Mucosa of gallbladder (tissue), 1 donor: Measurements from ENCODE around the gene DLGAP4. TPM values are rescaled to one million over a fixed set of nuclear protein-coding genes. Genes with fewer than 3 reads are reported as not detected.
"Not testable (repeated sequence)": the region's sequence is repeated elsewhere in the genome, so short reads cannot be mapped to it uniquely, and the experiment has no call there.

Experiments
- DNase-seq: peaks from one replicate; pipeline ENCODE4 v3.0.0-alpha.2; 2020; ENCODE audit warnings: low spot score
- total RNA-seq: library from RNA; stranded (reverse); gene quantifications from one replicate; pipeline ENCODE4 v1.2.1, GENCODE V29; 2021
- donor health status: DM: no; HTN: no; CAD: no.

Gene DLGAP4
- total RNA-seq, 1 donor from 2014 or later = 78.4 TPM

DNA sequence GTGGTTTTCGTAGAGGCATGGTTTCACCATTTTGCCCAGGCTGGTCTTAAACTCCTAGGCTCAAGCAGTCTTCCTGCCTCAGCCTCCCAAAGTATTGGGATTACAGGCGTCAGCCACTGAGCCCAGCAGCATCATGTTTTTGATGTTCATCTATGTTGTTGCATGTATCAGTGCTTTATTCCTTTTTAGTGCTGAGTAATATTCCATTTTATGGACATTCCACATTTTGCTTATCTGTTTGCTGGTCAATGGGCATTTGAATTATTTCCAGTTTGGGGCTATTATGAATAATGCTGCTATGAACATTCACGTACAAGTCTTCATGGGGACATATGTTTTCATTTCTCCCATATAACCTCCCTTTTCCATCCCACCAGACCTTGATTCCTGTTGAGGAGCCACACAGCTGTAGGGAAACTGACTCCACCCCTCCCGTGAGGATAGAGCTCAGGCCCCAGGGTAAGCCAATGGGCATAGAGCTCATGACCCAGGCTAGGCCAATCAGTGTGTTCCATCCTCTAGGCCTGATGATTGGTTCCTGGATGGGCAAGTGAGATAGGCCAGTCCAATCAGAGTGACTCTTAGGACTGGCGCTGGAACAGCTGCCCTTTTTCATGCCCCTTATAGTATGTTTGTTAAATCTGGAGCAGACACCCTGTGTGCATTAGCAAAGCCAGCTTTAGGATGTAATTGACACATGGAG lies 49.5 kb downstream of the DLGAP4 start:
- no peak for DNase-seq

DNA sequence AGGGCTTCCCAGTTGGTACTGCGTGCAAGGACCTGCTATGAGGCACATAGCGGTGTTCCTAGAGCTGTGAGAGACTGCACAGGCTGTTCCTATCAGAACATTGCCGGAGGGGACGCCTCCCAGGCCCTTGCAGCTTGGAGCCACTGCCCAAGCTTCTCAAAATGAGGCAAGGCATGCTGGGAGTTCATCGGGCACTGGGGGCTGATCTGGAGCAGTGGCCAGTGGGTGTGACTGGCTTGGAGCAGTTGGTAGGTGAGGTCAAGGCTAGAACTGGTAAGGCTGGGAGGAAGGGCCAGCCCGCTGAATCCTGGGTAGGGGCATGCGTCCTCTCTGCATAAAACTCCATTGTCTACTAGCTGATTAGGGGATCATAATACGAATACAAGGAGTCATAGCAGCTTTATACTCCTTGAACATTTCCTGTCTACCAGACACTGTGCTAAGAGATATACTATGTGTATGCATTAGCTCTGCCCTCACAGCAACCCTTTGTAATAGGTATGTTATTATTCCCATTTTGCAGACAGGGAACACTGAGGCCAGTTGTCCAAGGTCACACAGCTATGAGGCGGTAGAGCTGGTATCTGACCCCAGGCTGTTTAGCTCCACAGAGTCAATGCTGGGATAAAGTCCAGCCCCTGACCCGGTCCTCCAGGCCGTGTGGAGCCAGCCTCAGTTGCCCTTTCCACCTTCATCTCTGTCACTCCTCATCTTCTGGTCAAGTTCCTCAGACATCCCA lies 53.7 kb downstream of the DLGAP4 start:
- no peak for DNase-seq

DNA sequence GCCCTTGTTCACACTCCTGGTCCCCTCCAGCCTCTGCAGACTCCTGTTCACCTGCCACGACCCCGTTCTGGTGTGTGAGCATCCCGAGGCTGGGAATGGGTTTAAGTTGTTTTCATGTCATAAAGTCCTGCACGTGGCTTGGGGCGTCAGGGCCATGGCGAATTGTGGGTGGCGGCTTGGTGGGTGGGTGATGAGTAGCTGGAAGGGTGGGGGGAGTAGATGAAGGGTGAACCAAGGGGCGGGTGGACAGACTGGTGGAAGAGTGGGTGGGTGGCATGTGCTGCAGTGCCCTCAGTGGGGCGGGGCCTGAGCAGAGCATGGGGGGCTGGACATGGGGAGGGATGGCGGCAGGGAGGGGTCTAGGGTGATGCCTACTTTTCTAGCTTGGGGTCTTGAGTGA lies 54.3 kb downstream of the DLGAP4 start:
- no peak for DNase-seq

DNA sequence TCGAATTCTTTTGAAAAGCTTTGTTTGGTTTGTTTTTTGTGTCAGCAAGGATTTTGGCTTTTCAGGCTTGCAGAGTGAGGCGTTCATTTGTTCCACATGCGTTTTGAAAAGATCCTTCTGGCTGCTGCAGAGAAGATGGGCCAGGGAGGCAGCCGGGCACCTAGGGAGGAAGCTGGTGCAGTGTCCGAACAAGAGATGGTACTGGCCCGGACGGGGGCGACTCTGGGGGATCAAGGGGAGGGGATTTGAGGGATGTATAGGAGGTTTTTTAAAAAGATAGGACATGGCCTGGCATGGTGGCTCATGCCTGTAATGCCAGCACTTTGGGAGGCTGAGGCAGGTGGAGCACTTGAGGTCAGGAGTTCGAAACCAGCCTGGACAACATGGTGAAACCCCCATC lies 55.3 kb downstream of the DLGAP4 start:
- no peak for DNase-seq

DNA sequence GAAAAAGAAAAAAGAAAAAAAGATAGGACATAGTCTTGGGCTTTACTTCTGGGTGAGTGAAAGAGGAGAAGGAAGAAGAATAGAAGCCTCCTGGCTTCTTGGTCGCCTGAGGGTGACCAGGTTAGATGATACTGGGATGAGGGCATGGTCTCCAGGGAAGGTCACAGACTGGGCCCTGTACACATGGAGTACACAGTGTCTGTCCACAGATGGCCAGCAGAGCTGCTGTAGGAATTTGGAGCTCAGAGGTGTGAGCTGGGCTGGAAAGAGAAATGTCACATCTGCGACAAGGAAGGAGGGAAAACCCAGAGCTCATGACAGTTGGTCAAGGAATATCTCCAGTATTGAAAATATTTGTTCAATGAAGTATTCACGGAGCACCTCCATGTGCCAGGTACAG lies 56.1 kb downstream of the DLGAP4 start:
- no peak for DNase-seq

DNA sequence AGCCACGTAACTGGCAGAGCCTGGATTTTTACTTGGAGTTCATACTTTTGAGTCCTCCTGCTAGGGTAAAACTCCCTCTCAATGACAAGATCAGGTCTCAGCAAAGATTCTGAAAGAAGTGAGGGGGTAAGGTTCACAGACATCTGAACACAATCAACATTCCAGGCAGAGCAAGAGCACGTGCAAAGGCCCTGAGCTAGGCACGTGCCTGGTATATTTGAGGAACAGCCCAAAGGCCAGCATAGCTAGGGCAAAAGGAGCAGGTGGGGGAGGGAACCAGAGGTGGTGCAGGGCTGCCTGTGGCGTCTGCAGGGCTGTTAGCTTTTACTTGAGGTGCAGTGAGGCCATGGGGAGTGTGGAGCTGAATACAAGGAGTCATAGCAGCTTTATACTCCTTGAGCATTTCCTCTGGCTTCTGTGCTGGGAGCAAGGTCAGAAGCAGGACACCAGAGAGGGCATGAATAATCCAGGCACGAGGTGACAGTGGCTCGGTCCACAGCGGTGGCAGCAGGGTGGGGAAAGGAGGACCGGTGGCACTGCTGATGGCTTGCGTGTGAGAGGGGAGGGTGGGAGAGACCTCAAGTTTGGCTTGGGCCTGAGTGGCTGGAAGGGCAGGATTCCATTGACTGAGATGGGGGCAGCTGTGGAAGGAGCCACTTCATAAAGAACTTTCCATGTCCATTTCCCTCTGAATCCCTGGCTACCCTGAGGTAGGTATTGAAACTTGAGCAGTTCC lies 57.0 kb downstream of the DLGAP4 start:
- DNase-seq = no peak

DNA sequence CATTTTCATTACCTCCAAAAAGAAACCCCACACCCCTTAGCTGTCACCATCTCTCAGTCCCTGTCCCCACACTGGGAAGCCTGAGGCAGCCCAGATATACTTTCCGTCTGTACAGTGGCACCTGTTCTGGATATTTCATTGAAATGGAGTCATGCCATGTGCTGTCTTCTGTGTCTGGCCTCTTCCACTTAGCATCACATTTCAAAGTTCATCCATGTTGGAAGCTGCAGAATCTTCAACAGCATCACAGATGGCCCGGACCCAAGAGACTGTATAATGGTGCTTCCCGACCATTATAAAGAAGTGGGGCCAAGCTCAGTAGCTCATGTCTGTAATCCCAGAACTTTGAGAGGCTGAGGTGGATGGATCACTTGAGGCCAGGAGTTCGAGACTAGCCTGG lies 58.4 kb downstream of the DLGAP4 start:
- DNase-seq = no peak

DNA sequence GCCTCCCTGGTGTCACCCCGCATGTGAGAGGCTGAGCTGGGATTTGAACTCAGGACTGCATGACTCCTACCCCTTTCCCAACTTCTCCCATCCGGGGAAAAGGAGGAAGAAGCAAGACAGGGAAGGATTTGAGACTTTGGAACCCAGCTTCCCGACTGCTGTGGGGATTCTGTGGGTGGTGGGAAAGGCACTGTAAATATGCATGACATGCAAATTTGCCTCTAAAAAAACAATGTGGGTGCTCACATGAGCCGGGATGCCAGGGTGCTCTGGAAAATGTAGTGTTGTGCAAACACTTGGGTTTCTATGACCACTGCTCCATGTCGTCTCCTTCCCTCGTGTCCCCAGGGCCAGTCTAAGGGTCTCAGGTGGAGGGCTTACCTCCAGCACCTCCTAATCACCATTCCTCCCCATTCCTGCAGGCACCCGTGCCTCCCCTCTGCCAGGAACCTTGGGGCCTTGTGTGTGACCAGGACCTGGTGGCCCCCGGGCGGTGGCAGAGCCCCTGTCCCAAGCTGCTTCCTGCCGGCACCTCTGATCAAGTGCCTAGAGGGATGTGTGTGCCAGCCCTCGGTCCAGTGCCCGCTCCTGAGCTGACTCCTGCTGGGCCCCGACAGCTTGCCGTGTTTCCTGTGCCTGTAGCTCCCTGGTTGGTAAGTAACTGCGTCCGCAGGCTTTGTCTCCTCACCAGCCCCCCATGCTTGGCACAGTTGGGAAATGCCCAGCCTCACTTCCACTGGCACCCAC lies 60.7 kb downstream of the DLGAP4 start:
- DNase-seq = no peak

DNA sequence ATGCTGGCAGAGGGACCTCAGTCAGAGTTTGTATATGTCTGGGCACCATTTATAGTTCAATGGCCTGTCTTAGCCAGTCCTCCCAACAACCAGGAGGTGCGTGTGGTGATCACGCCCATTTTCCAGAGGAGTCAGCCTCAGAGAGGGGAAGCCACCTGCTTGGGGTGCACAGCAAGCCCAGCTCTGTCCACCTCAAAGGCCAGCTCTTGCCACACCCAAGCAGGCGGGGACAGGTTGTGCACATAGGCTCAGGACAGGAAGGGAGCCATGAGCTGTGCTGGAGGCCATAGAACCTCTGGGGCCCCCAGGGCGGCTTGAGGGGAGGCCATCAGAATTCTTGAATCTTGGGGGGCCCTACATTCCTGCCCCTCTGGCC lies 61.2 kb downstream of the DLGAP4 start:
- no peak for DNase-seq

DNA sequence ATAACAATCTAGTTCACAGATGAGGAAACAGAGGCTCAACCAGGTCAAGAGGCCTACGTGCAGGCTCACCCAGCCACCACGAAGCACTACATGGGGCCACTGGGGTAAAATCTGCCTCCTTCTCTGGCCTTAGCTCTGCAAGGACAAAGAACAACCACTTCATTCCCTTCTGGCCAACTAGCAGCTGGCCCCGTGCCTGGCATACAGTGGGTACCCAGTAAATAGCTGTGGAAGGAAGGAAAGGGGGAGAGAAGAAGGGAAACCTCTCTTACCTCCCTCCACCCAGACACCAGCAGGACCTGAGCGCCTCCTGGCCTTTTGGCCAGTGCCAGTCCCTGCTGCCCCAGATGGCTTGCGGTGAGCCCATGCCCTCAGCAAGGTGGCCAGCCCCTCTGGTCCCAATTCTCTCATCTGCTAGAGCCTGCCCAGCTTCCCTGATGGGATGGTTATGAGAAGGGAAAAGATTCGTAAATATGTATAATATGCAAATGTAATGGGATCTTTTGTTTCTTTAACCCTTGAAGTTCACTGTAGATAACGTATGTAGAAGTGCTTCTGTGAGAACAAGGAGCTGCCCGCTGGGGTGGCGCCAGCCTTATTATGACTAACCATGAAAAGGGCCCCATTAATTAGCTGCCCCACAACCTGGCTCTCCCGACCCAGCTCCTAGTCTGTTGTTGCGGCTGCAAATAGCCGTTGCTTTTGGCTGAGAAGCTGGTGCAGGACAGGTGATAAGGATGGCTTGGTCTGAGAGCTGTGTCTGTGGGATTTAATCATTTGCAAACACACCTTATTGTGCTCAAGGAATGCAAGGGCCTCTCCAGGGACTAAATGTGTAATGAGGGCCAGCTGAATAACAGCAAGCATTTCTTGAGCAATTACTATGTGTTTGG lies 62.0 kb downstream of the DLGAP4 start:
- no peak for DNase-seq

DNA sequence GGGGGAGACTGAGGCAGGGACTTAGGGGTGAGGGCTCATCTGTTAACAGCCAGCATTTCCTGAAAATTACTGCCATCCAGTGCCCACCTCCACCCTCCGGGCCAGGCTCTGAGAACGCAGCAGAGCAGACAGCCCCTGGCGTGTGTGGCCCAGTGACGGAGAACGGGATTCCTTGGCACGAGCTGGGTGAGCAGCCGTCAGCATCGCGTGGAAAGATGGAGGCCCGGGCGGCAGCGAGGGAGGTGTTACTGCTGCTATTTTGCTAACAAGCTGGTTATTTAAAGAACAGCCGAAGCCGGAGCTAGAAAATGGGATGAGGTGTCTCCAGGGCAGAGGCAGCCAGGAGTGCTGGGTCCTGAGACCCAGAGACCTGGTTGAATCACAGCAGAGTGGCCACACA lies 62.7 kb downstream of the DLGAP4 start:
- DNase-seq = no peak

DNA sequence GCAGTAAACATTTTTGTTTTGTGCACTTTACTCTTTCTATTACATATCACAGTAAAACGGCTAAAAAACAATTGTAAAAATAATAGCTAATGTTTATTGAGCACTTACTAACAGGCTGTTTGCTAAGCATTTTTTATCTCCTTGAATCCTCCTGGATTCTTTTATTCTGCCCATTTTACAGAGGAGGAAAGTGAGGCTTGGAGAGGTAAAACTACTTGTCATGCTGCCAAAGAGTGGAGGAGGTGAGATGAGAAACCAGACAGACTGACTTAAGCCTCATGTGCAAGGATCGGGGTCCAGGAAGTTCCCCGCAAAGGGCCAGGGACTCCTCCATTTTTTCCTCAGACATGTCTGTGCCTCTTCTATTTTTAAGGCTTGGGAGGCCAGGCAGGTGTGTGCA lies 63.6 kb downstream of the DLGAP4 start:
- DNase-seq = no peak

DNA sequence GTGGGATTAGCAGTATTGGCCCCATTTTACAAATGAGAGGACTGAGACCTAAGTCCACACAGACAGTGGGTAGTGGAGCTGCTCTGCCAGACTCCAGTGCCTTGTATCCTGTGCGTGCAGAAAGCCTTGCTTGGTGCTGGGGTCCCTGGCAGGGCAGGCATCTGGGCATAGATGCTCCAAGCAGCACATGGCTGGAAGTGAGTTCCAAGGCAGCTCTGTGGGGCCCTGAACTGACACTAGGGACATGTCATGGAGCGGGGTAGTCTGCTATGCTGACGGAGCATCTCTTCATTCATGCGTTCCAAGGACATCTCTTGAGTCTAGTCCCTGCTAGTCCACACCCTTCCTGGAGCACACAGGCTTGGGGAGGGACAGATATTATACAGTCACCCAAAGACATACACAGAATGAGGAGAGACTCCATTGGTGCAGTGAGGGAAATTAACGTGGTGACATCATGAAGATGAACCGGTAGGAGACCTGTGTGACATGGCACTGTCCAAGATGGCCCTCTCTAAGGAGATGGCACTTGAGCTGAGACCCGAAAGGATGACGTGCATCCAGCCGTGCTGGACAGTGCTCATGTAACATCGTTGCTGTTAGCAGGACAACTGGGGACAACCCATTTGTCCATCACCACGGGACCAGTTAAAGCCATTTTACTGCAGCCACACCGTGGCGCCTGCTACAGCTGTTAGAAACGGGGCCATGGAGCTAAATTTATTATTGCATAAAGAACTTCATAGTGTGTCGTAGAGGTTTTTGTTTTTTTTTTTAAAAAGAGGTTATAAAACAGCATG lies 65.1 kb downstream of the DLGAP4 start:
- DNase-seq = no peak

DNA sequence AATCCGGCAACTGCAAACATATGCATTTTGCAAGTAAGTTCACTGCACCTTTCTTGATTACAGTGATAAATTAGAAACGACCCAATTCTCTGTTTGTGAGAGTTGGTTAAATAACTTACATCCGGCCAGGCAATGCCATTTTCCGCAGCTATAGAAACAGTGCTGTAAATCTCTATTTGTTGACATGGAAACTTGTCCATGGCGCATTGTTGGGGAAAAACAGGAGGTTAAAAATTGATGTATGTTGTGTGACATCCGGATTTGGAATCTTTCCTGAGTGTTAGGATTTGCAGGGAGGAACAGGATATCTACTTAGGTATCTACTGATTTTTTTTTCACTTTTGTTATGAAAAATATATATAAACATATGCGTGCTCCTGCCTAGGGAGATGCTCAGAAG lies 66.5 kb downstream of the DLGAP4 start:
- no peak for DNase-seq

DNA sequence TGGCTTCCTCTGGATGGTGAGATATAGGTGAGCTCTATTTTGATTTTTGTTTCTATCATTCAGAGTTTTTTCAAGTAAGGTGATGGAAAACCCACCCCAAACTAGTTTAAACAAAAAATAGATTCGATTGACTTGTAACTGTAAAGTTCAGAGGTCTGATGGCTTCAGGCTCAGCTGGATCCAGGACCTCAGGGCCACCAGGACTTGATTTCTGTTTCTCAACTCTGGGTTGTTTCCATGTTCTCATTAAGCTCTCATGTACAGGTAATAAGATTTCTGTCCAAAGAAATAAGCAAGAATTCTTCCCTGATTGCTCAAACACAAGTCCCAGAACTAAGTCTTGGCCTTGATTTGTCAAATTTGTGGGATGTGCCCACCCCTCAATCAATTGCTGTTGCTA lies 67.0 kb downstream of the DLGAP4 start:
- no peak for DNase-seq

DNA sequence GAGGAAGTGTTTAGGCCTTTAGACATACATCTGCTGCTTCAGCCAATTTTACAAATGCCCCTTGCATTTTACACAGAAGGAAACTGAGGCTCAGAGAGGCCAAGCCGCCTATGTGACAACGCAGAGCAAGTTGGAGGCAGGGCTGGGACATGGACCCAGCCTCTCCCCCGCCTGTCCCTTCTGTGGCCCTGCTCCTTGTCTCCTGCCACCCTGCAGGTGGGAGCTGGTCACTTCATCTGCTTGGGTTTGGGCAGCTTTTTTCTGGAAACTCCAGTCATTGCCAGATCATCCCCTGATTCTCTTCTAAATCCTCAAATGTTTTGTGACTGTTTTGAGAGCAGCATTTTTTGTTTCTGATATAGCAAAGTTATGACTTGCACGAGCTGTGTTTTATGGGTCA lies 68.9 kb downstream of the DLGAP4 start:
- DNase-seq = no peak

DNA sequence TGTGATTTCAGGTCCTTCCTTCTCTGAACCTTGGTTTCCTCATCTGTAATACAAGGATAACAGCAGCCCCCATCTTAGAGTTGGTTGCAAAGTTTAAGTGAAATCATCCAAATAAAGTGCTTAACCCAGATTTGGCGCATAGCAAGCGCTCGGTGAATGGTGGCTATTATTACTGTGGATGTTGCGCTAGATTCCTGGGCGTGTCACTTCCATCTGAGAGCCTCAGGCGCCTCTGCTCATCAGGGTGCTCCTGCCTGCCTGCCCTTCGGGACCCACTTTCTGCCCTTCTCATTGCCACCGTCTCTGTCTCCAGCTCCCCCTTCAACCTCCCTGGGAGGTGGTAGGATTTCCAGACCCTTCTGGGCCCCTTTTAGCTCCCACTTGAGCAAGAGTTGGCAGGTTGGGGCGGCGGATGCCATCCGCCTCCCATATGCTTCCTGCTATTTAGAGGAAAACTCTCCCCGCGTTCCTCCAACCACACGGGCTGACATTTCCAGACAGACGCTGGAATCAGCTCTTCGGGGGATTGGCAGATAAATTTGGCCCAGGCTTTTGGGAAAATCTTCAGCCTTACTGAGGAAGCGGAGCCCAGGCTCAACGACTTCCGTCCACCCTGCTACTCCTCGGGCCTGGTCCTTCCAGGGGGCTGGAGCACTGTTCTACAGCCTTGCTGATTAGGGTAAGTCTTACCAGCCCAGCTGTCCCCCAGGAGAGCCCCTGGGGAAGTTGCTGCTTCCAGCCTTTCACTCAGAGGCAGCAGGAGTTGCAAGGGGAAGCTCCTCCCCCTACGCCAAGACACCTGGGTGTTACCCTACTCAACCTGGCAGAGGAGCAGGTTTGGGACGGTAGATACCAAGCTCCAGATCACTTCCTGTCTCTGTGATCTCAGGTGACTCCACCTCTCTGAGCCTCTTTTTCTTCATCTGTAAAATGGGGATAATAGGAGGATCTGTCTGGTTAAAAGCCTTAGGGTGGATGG lies 71.5 kb downstream of the DLGAP4 start:
- no peak for DNase-seq

DNA sequence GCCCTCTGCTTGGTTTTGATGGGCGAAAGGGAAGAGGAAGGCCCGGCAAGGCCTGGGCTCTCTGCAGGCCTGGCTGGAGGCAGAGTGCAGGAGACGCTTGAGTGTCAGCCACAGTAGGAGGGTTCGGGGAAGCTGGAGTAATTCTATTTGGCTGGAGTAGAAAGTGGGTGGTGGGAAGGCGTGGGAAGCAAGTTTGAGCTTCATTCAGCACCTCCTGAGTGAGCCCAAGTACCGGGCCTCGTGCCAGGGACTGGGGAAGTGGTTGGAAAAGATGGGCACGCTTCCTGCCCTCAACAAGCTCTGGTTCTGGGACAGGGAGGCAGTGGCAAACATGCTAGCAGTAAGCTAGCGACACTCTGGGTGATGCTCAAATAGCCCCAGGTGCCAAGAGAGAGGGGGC lies 72.5 kb downstream of the DLGAP4 start:
- no peak for DNase-seq

DNA sequence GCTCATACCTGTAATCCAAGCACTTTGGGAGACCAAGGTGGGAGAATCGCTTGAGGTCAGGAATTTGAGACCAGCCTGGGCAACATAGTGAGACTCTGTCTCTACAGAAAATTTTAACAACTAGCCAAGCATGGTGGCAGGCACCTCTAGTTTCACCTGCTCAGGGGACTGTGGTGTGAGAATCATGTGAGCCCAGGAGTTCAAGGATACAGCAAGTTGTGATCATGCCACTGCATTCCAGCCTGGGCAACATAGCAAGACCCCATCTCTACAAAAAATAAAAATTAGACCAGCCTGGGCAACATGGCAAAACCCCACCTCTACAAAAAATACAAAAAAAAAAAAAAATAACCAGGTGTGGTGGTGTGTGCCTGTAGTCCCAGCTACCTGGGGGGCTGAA lies 73.8 kb downstream of the DLGAP4 start:
- DNase-seq = not testable (repeated sequence)
